ENCODE results near the gene APELA.
"Not testable (repeated sequence)": the region's sequence is repeated elsewhere in the genome, so short reads cannot be mapped to it uniquely, and the experiment has no call there.

The APELA gene

GRCh38 chr4:164894702-164895101 lies 17.7 kb downstream of the APELA start:
- no peak overlapping the region for H3K4me3 ChIP-seq (ENCODE audit: low read depth, low read length)
- TF ChIP-seq CTCF (IDR thresholded peaks at IDR 0.05; ENCODE audit: low read depth, low read length) = no peak

- no peak for TF ChIP-seq CTCF (IDR thresholded peaks at IDR 0.05; ENCODE audit: low read depth, low read length)
- no peak overlapping the region for H3K4me3 ChIP-seq (ENCODE audit: low read depth, low read length)
Observed at GRCh38 chr4:164902608-164903007, 25.6 kb downstream of the APELA start.

- TF ChIP-seq CTCF (IDR thresholded peaks at IDR 0.05; ENCODE audit: low read depth, low read length) = no peak
- H3K4me3 ChIP-seq (ENCODE audit: low read depth, low read length) = no peak overlapping the region
Observed at GRCh38 chr4:164904336-164904735, 27.4 kb downstream of the APELA start.

DNA sequence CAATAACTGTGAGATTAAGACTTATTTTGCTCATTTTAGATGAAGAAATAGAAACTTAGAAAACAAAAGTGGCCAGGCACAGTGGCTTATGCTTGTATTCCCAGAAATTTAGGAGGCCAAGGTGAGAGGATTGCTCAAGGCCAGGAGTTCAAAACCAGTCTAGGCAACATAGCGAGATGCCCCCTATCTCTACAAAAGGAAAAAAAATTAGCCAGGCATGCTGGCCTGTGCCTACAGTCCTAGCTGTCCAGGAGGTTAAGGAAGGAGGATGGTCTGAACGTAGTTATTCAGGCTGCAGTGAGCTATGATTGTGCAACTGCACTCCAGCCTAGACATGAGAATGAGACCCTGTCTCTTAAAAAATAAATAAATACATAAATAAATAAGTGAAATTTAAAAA lies 28.0 kb downstream of the APELA start:
- no peak overlapping the region for H3K4me3 ChIP-seq (ENCODE audit: low read depth, low read length)
- no peak for TF ChIP-seq CTCF (IDR thresholded peaks at IDR 0.05; ENCODE audit: low read depth, low read length)

DNA sequence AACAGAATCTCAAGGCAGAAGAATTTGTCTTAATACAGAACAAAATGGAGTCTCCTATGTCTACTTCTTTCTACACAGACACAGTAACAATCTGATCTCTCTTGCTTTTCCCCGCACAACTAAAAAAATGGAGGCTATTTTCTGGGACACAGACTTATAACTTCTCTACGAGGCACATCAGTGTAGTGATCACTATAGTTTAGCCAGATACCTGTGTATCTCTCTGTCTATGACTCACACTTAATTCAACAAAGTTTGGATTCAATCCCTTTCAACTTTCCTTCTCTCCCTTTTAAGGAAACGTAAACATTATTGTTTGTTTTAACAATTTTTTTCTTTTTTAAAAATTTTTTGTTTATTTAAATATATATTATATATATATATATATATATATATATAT lies 29.4 kb downstream of the APELA start:
- TF ChIP-seq CTCF (IDR thresholded peaks at IDR 0.05; ENCODE audit: low read depth, low read length) = no peak
- no peak overlapping the region for H3K4me3 ChIP-seq (ENCODE audit: low read depth, low read length)

DNA sequence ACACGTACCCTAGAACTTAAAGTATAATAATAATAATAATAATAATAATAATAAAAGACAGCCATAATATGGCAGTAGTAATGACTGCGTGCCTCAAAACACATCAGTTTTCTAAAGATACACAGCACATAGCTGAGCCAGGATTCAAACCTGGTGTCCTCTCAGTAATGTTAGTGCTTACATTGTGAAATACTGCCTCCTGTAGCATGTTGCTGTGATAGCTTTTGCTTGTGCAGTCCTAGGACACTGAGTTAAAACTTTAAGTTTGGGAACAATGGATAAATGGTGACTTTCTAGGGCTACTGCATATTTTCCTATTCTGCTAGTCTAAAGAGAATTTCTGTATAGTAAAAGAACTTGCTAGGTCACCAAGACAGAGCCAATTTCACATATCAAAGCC lies 36.5 kb downstream of the APELA start:
- H3K4me3 ChIP-seq (ENCODE audit: low read depth, low read length) = not testable (repeated sequence)

- no peak overlapping the region for H3K4me3 ChIP-seq (ENCODE audit: low read depth, low read length)
- TF ChIP-seq CTCF (IDR thresholded peaks at IDR 0.05; ENCODE audit: low read depth, low read length) = no peak
Observed at GRCh38 chr4:164918956-164919355, 42.0 kb downstream of the APELA start.

GRCh38 chr4:164924670-164925238 lies 47.8 kb downstream of the APELA start:
- no peak for TF ChIP-seq CTCF (IDR thresholded peaks at IDR 0.05; ENCODE audit: low read depth, low read length)
- H3K4me3 ChIP-seq (ENCODE audit: low read depth, low read length) = no peak overlapping the region
